MM.1S (cell line): ENCODE measurements around the gene HOXC4.

ENCODE experiments used
- DNase-seq: peaks from one replicate; pipeline ENCODE4 v3.0.0-alpha.2; 2015
- H2AFZ ChIP-seq: fragments of 300-600 bp; sonication (generic); 2 replicates; pipeline ENCODE4 v1.6.0; 2016; ENCODE audit warnings: antibody characterized with exemption, low read length
- H3F3A ChIP-seq: fragments of 300-600 bp; sonication (generic); 2 replicates; pipeline ENCODE4 v1.6.1; 2016; ENCODE audit warnings: mild to moderate bottlenecking, antibody characterized with exemption, low read length, moderate library complexity, mixed read lengths; ENCODE audit not compliant: insufficient read depth
- H3K27ac ChIP-seq: fragments of 300-600 bp; sonication (generic); 2 replicates; pipeline ENCODE4 v1.5.1; 2016; ENCODE audit warnings: mild to moderate bottlenecking, low read length
- H3K27me3 ChIP-seq: fragments of 300-600 bp; sonication (generic); replicated peaks from 2 replicates; pipeline ENCODE4 v1.6.0; 2016; ENCODE audit warnings: low read length; ENCODE audit not compliant: insufficient read depth
- H3K36me3 ChIP-seq: fragments of 300-600 bp; sonication (generic); replicated peaks from 2 replicates; pipeline ENCODE4 v1.6.1; 2016; ENCODE audit warnings: mild to moderate bottlenecking, low read length, mixed read lengths; ENCODE audit not compliant: insufficient read depth
- H3K4me1 ChIP-seq: fragments of 300-600 bp; sonication (generic); 2 replicates; pipeline ENCODE4 v1.6.1; 2016; ENCODE audit warnings: low read length, mixed read lengths
- H3K4me2 ChIP-seq: fragments of 300-600 bp; sonication (generic); 2 replicates; pipeline ENCODE4 v1.6.0; 2016; ENCODE audit warnings: low read depth, low read length
- H3K4me3 ChIP-seq: fragments of 300-600 bp; sonication (generic); 2 replicates; pipeline ENCODE4 v1.5.1; 2016; ENCODE audit warnings: low read length, mixed read lengths
- H3K79me2 ChIP-seq: fragments of 300-600 bp; sonication (generic); 2 replicates; pipeline ENCODE4 v1.6.1; 2016; ENCODE audit warnings: mixed run types, low read length, mixed read lengths
- H3K9ac ChIP-seq: fragments of 300-600 bp; sonication (generic); 2 replicates; pipeline ENCODE4 v1.6.1; 2016; ENCODE audit warnings: low read length, mixed read lengths
- H3K9me2 ChIP-seq: fragments of 300-600 bp; sonication (generic); replicated peaks from 2 replicates; pipeline ENCODE4 v1.6.1; 2016; ENCODE audit warnings: mild to moderate bottlenecking, low read length, mixed read lengths; ENCODE audit not compliant: insufficient read depth
- H3K9me3 ChIP-seq: fragments of 300-600 bp; sonication (generic); replicated peaks from 2 replicates; pipeline ENCODE4 v1.6.1; 2016; ENCODE audit warnings: mild to moderate bottlenecking, low read length, mixed read lengths; ENCODE audit not compliant: insufficient read depth
- H4K20me1 ChIP-seq: fragments of 300-600 bp; sonication (generic); 2 replicates; pipeline ENCODE4 v1.6.1; 2016; ENCODE audit warnings: mild to moderate bottlenecking, low read length, moderate library complexity, mixed read lengths; ENCODE audit not compliant: insufficient read depth
- EZH2 ChIP-seq: fragments of 300-600 bp; sonication (generic); optimal IDR thresholded peaks from 2 replicates; pipeline ENCODE3; 2017; ENCODE audit warnings: low read depth, mild to moderate bottlenecking, antibody characterized with exemption, low read length, mixed read lengths
- EZH2phosphoT487 ChIP-seq: fragments of 300-600 bp; sonication (generic); IDR thresholded peaks from 2 replicates; pipeline ENCODE4 v1.6.1; 2018; ENCODE audit warnings: antibody characterized with exemption, low read length
- TF ChIP-seq, protein P1 (sequence below): fragments of 300-600 bp; sonication (generic); IDR thresholded peaks from 2 replicates; pipeline ENCODE4 v1.5.1; 2016; ENCODE audit warnings: antibody characterized with exemption, low read length, mixed read lengths

Gene HOXC4

DNA sequence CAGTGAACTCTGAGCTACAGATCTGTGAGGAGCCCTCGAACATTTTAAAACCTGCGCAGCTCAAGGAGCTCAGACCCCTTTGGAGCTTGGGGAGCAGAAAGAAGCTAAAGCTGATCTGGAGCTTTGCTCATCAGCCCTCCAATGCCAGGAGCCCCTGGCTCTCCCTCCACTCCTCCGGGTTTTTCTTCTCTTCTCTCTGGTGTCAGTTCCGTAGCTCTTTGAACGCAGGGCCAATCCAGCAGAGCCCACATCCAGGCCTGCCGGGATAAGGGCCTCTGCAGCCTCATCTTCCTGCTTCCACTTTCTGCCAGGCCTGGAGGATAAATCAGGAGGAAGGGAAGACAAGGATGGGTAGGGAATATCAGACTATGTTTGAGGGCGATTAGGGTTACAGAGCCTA, 6.0 kb downstream of the HOXC4 start:
- Histone ChIP-seq H3K36me3 (no peaks in the 10 kb centered on the region), H3K9me3 (no peaks in the 10 kb centered on the region), H3K9me2 (no peaks in the 10 kb centered on the region), H4K20me1 (no peaks in the 10 kb centered on the region), H3K4me2 (no peak overlapping the region), H3K27me3 (peaks cover 78% of the 10 kb centered on the region), H3K27ac (no peak overlapping the region), H3K9ac (no peak overlapping the region), H2AFZ (no peak overlapping the region), H3K4me1 (no peaks in the 10 kb centered on the region), H3F3A (no peaks in the 10 kb centered on the region), H3K79me2 (no peaks in the 10 kb centered on the region), H3K4me3 (no peak overlapping the region)
- DNase-seq, result no peak
- no peak for TF ChIP-seq EZH2phosphoT487
- TF ChIP-seq, protein P1, sequence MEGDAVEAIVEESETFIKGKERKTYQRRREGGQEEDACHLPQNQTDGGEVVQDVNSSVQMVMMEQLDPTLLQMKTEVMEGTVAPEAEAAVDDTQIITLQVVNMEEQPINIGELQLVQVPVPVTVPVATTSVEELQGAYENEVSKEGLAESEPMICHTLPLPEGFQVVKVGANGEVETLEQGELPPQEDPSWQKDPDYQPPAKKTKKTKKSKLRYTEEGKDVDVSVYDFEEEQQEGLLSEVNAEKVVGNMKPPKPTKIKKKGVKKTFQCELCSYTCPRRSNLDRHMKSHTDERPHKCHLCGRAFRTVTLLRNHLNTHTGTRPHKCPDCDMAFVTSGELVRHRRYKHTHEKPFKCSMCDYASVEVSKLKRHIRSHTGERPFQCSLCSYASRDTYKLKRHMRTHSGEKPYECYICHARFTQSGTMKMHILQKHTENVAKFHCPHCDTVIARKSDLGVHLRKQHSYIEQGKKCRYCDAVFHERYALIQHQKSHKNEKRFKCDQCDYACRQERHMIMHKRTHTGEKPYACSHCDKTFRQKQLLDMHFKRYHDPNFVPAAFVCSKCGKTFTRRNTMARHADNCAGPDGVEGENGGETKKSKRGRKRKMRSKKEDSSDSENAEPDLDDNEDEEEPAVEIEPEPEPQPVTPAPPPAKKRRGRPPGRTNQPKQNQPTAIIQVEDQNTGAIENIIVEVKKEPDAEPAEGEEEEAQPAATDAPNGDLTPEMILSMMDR, result no peak
- TF ChIP-seq EZH2, result no peak

DNA sequence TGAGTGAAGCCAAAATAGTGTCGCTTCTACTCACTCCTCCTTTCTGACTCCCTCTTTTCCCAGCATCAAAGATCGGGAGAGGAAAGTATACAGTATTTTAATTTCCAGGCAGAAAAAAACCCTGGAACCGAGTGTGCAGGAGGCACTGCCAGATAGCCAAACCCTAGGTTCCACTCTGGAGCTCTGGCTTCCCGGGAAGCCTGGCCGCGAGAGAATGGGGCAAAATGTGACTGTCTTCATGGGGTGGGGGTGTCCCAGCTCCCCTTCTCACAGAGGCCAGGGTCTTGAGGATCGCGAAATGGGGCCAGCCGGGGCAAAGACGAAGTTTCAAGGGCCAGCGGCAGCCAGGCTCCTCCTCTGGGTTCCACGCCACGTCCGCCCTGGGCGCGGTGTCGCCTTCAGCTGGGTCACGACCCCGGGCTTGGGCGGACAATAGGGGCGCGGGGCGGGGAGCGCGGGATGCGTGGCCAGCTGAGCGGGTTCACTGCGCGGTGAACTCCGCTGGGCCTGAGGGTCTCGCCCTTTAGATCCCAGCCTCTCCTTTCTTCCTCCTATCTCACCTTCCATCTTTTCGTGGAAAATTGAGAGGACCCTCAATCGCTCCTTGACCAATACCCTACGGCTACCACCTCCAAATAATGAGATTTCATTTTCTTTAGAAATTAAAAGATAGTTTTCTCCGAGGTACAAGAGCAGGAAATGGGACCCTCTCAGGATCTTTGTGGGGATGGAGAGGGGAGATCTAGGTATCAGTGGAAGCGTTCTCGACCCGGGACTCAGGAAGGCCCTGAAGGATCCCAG, 6.7 kb downstream of the HOXC4 start:
- Histone ChIP-seq H3K4me3 (no peak overlapping the region), H3K27me3 (peaks cover 79% of the 10 kb centered on the region), H3K9me2 (no peaks in the 10 kb centered on the region), H3K27ac (no peak overlapping the region), H4K20me1 (no peaks in the 10 kb centered on the region), H2AFZ (no peak overlapping the region), H3K9ac (no peak overlapping the region), H3K9me3 (no peaks in the 10 kb centered on the region), H3K36me3 (no peaks in the 10 kb centered on the region), H3K4me1 (no peaks in the 10 kb centered on the region), H3F3A (no peaks in the 10 kb centered on the region), H3K79me2 (no peaks in the 10 kb centered on the region), H3K4me2 (no peak overlapping the region)
- TF ChIP-seq EZH2phosphoT487 (no peak), EZH2 (no peak)
- TF ChIP-seq, protein P1, result no peak
- DNase-seq, result no peak

- no peak overlapping the region for H3K4me2 ChIP-seq
- no peaks in the 10 kb centered on the region for H4K20me1 ChIP-seq
- TF ChIP-seq EZH2phosphoT487, result no peak
- TF ChIP-seq, protein P1, result no peak
- TF ChIP-seq EZH2, result no peak
- DNase-seq, result no peak
- H3K9ac ChIP-seq, result no peak overlapping the region
- no peaks in the 10 kb centered on the region for H3K36me3 ChIP-seq
- no peaks in the 10 kb centered on the region for H3F3A ChIP-seq
- no peak overlapping the region for H2AFZ ChIP-seq
- peaks cover 80% of the 10 kb centered on the region for H3K27me3 ChIP-seq
- H3K79me2 ChIP-seq, result no peaks in the 10 kb centered on the region
- H3K9me3 ChIP-seq, result no peaks in the 10 kb centered on the region
- H3K9me2 ChIP-seq, result no peaks in the 10 kb centered on the region
- H3K4me1 ChIP-seq, result no peaks in the 10 kb centered on the region
- H3K4me3 ChIP-seq, result no peak overlapping the region
- H3K27ac ChIP-seq, result no peak overlapping the region
Observed at GRCh38 chr12:54060975-54061778, 7.5 kb downstream of the HOXC4 start.
